Measurements from ENCODE around the gene FARSB.

FARSB gene

GRCh38 chr2:222554517-222554916, 101.4 kb downstream of the FARSB start:
- TF ChIP-seq TAF1 (IDR thresholded peaks at IDR 0.05; ENCODE audit: low read depth) (no peak), YY1 (IDR thresholded peaks at IDR 0.05; ENCODE audit: low read depth) (no peak), REST (IDR thresholded peaks at IDR 0.05; ENCODE audit: low read depth) (no peak), TEAD4 (IDR thresholded peaks at IDR 0.05) (no peak), EGR1 (IDR thresholded peaks at IDR 0.05) (no peak), CREB1 (IDR thresholded peaks at IDR 0.05; ENCODE audit: low read depth) (no peak), FOXM1 (IDR thresholded peaks at IDR 0.05; ENCODE audit: borderline replicate concordance, low read depth) (no peak), TCF12 (IDR thresholded peaks at IDR 0.05; ENCODE audit: low read depth) (no peak), USF1 (IDR thresholded peaks at IDR 0.05) (no peak), CEBPB (IDR thresholded peaks at IDR 0.05) (no peak), ZBTB7A (IDR thresholded peaks at IDR 0.05; ENCODE audit: low read depth) (no peak), NFIC (IDR thresholded peaks at IDR 0.05) (no peak), EP300 (IDR thresholded peaks at IDR 0.05; ENCODE audit: borderline replicate concordance) (no peak)

- TF ChIP-seq TCF12 (IDR thresholded peaks at IDR 0.05; ENCODE audit: low read depth) = no peak
- TF ChIP-seq ZBTB7A (IDR thresholded peaks at IDR 0.05; ENCODE audit: low read depth) = no peak
- TF ChIP-seq YY1 (IDR thresholded peaks at IDR 0.05; ENCODE audit: low read depth) = no peak
- no peak for TF ChIP-seq CEBPB (IDR thresholded peaks at IDR 0.05)
- no peak for TF ChIP-seq FOXM1 (IDR thresholded peaks at IDR 0.05; ENCODE audit: borderline replicate concordance, low read depth)
- TF ChIP-seq EGR1 (IDR thresholded peaks at IDR 0.05) = no peak
- no peak for TF ChIP-seq USF1 (IDR thresholded peaks at IDR 0.05)
- TF ChIP-seq RAD21 (IDR thresholded peaks at IDR 0.05; ENCODE audit: low read depth) = peak; percentile 16; the same call in 1 of the 2 replicates
- TF ChIP-seq, protein P1, sequence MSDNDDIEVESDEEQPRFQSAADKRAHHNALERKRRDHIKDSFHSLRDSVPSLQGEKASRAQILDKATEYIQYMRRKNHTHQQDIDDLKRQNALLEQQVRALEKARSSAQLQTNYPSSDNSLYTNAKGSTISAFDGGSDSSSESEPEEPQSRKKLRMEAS (IDR thresholded peaks at IDR 0.05) = no peak
- TF ChIP-seq TAF1 (IDR thresholded peaks at IDR 0.05; ENCODE audit: low read depth) = no peak
- no peak for TF ChIP-seq REST (IDR thresholded peaks at IDR 0.05; ENCODE audit: low read depth)
- no peak for TF ChIP-seq EP300 (IDR thresholded peaks at IDR 0.05; ENCODE audit: borderline replicate concordance)
- TF ChIP-seq TEAD4 (IDR thresholded peaks at IDR 0.05) = no peak
- TF ChIP-seq NFIC (IDR thresholded peaks at IDR 0.05) = peak; percentile 41
Observed at GRCh38 chr2:222548992-222549391, 106.9 kb downstream of the FARSB start.

- no peak for TF ChIP-seq EGR1 (IDR thresholded peaks at IDR 0.05)
- TF ChIP-seq CREB1 (IDR thresholded peaks at IDR 0.05; ENCODE audit: low read depth) = no peak
- no peak for TF ChIP-seq ZBTB7A (IDR thresholded peaks at IDR 0.05; ENCODE audit: low read depth)
- no peak for TF ChIP-seq USF1 (IDR thresholded peaks at IDR 0.05)
- TF ChIP-seq TCF12 (IDR thresholded peaks at IDR 0.05; ENCODE audit: low read depth) = no peak
- TF ChIP-seq NFIC (IDR thresholded peaks at IDR 0.05) = no peak
- TF ChIP-seq REST (IDR thresholded peaks at IDR 0.05; ENCODE audit: low read depth) = no peak
- TF ChIP-seq RAD21 (IDR thresholded peaks at IDR 0.05; ENCODE audit: low read depth) = no peak
- TF ChIP-seq FOXM1 (IDR thresholded peaks at IDR 0.05; ENCODE audit: borderline replicate concordance, low read depth) = no peak
- TF ChIP-seq EP300 (IDR thresholded peaks at IDR 0.05; ENCODE audit: borderline replicate concordance) = no peak
- TF ChIP-seq TEAD4 (IDR thresholded peaks at IDR 0.05) = no peak
- TF ChIP-seq, protein P1 (IDR thresholded peaks at IDR 0.05) = no peak
- TF ChIP-seq TAF1 (IDR thresholded peaks at IDR 0.05; ENCODE audit: low read depth) = no peak
- TF ChIP-seq YY1 (IDR thresholded peaks at IDR 0.05; ENCODE audit: low read depth) = no peak
- TF ChIP-seq CEBPB (IDR thresholded peaks at IDR 0.05) = no peak
Observed at GRCh38 chr2:222547083-222547482, 108.8 kb downstream of the FARSB start.

Data from Ishikawa (cell line).